Coronary artery (tissue), 2 donors: ENCODE measurements around the gene STRIP2.
"Not testable (repeated sequence)": the region's sequence is repeated elsewhere in the genome, so short reads cannot be mapped to it uniquely, and the experiment has no call there.

ENCODE experiments used
- DNase-seq: peaks from one replicate; pipeline ENCODE4 v3.0.0-alpha.2; 2017; ENCODE audit warnings: low spot score
- H3K27ac ChIP-seq, 2 donors: fragments of 200-600 bp; sonication (generic); one replicate each; pipeline ENCODE4 v1.5.1; 2016 to 2019
- H3K4me3 ChIP-seq: fragments of 200-600 bp; sonication (generic); 2 replicates; pipeline ENCODE4 v1.5.1; 2016; ENCODE audit warnings: mild to moderate bottlenecking, moderate library complexity
- CTCF ChIP-seq: fragments of 200-600 bp; sonication (generic); IDR thresholded peaks from one replicate; pipeline ENCODE4 v1.5.1; 2019; ENCODE audit warnings: antibody characterized with exemption

STRIP2 gene

GRCh38 chr7:129401228-129401966 is 32.8 kb upstream of the STRIP2 start:
- no peak for DNase-seq
- no peak for TF ChIP-seq CTCF
- H3K4me3 ChIP-seq, result no peak overlapping the region
- H3K27ac ChIP-seq, result no peak overlapping the region

GRCh38 chr7:129401967-129402860 is 32.0 kb upstream of the STRIP2 start:
- DNase-seq, result no peak
- Histone ChIP-seq H3K27ac (no peak overlapping the region), H3K4me3 (no peak overlapping the region)
- no peak for TF ChIP-seq CTCF

- DNase-seq, result no peak
- no peak for TF ChIP-seq CTCF
- no peak overlapping the region for H3K27ac ChIP-seq
- H3K4me3 ChIP-seq, result no peak overlapping the region
Observed at GRCh38 chr7:129405527-129405926, 28.7 kb upstream of the STRIP2 start.

GRCh38 chr7:129410238-129410637 is 24.0 kb upstream of the STRIP2 start:
- not testable (repeated sequence) for H3K4me3 ChIP-seq, H3K27ac ChIP-seq, DNase-seq

GRCh38 chr7:129412501-129412900 is 21.7 kb upstream of the STRIP2 start:
- no peak for TF ChIP-seq CTCF
- H3K4me3 ChIP-seq, result no peak overlapping the region

GRCh38 chr7:129417073-129417472 is 17.2 kb upstream of the STRIP2 start:
- Histone ChIP-seq H3K4me3 (no peak overlapping the region), H3K27ac (no peak overlapping the region)
- no peak for TF ChIP-seq CTCF
- no peak for DNase-seq

More at GRCh38 chr7:129412501-129412900, 21.7 kb upstream of the STRIP2 start:
- no peak overlapping the region for H3K27ac ChIP-seq
- no peak for DNase-seq

GRCh38 chr7:129421717-129422250 is 12.4 kb upstream of the STRIP2 start:
- no peak overlapping the region for H3K4me3 ChIP-seq
- TF ChIP-seq CTCF, result no peak
- H3K27ac ChIP-seq, result no peak overlapping the region
- DNase-seq, result no peak
